C4-2B (cell line): Measurements from ENCODE around the gene DLST.

Experiments used
- ZFX ChIP-seq: fragments of 450-650 bp; IDR thresholded peaks from 2 replicates; pipeline ENCODE4 v1.6.1; 2017
- TF ChIP-seq, protein P1 (sequence below): fragments of 450-650 bp; conservative IDR thresholded peaks from 2 replicates; pipeline ENCODE4 v1.5.1; 2017; ENCODE audit warnings: mild to moderate bottlenecking

DNA sequence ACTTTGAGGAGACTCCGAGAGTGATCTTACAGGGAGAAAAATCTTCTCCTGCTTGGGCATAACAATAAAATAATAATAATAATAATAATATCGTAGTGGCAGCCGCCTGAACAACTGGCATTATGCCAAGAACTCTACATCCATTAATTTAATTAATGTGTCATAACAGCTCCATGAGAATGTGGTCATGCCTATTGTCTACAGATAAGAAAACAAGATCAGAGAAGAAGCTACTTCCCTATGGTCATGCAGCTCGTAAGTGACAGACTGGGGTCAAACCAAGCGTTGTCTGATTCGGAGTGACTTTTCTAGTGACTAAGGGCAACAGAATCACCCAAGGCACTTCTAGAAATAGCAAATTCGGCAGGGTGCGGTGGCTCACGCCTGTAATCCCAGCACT, 17.5 kb upstream of the DLST start:
- TF ChIP-seq, protein P1, sequence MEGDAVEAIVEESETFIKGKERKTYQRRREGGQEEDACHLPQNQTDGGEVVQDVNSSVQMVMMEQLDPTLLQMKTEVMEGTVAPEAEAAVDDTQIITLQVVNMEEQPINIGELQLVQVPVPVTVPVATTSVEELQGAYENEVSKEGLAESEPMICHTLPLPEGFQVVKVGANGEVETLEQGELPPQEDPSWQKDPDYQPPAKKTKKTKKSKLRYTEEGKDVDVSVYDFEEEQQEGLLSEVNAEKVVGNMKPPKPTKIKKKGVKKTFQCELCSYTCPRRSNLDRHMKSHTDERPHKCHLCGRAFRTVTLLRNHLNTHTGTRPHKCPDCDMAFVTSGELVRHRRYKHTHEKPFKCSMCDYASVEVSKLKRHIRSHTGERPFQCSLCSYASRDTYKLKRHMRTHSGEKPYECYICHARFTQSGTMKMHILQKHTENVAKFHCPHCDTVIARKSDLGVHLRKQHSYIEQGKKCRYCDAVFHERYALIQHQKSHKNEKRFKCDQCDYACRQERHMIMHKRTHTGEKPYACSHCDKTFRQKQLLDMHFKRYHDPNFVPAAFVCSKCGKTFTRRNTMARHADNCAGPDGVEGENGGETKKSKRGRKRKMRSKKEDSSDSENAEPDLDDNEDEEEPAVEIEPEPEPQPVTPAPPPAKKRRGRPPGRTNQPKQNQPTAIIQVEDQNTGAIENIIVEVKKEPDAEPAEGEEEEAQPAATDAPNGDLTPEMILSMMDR = no peak
- no peak for TF ChIP-seq ZFX
